HG03108 (cell line): ENCODE measurements around the gene HPX.

Source experiments
- ATAC-seq: cut with Tn5 transposase; IDR thresholded peaks from one replicate; pipeline ENCODE4 v1.9.1; 2021; ENCODE audit warnings: moderate library complexity; ENCODE audit not compliant: unreplicated experiment

HPX gene

GRCh38 chr11:6468712-6469495 lies 28.1 kb upstream of the HPX start:
- ATAC-seq, result peak; percentile 66

DNA sequence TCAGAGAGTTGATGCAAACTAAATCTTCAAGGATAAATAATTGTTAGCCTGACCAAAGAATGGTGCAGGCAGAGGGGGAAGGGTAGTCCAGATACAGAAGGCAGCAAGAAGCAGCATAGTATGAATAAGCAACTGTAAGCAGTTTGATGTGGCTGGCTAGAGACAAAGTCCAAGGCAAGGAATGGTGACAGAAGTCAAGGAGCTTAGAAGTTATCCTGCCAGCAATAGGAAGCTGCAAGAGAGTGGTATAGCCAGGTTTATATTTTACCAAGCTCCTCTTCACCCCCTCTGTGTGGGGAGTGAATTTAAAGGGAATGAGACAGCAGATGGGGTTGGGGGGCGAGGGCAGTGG lies 18.3 kb upstream of the HPX start:
- no peak for ATAC-seq

DNA sequence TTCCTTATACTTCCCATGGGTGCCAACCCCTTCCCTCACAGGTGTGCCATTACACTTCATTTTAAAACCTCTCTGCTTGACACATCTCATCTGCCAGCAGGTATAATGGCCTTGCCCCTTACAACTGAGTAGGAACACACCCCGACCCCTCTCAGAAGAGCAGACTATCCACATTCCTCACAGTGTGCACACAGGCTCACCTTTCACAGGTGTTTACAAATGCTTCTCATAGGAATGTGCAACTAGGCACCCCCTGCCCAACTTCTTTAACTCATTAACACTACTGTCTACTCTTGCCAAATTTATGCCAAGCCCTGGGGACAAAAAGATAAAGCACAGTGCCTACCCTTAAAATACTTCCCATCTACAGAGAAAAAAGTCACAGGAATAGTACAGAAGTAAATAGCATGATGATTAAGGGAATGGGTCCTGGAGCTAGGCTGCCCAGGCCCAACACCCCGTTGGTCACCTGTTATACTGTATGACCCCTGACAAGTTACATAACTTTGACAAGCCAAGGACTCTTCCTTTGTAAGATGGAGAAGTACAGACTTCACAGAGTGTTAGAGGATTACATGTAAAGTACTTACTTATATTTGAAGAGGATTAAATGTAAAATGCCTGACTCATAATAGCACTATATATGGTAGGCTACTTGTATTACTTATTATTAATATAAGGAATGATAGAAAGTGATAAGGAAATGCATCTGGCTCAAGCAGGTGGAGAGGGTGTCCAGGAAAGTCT lies 17.7 kb upstream of the HPX start:
- no peak for ATAC-seq

DNA sequence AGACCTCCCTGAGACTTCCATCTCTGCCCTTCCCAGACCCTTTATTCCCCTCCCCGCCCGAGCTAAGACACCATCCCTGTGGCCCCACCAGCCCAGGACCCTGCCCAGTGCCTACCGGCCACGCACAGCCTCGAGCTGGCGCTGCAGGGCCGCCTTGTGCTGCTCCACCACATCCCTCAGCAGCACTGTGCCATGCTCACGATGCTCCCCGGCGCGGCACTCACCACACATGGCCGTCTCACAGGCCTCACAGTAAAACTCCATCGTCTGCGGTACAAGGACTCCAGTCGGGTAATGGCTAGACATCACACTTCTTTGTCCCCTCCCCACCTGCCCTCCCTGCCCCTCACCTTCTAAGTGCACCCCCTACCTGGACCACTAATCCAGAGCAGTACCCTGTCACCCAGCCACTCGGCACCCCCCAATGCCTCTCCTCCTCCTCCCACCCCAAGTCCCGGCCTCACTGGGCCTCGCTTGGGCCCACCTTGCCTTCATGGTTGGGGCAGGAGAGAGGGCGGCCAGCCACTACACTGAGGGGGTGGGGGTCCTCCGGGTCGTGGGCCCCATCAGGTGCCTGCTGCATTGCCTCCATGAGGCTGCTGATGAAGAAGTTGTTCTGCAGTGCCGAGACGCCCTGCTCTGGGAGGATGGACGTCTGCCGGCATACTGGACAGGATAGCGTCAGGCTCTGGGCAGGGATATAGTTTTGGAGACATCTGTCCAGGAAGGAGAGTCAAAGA lies 17.0 kb upstream of the HPX start:
- no peak for ATAC-seq

DNA sequence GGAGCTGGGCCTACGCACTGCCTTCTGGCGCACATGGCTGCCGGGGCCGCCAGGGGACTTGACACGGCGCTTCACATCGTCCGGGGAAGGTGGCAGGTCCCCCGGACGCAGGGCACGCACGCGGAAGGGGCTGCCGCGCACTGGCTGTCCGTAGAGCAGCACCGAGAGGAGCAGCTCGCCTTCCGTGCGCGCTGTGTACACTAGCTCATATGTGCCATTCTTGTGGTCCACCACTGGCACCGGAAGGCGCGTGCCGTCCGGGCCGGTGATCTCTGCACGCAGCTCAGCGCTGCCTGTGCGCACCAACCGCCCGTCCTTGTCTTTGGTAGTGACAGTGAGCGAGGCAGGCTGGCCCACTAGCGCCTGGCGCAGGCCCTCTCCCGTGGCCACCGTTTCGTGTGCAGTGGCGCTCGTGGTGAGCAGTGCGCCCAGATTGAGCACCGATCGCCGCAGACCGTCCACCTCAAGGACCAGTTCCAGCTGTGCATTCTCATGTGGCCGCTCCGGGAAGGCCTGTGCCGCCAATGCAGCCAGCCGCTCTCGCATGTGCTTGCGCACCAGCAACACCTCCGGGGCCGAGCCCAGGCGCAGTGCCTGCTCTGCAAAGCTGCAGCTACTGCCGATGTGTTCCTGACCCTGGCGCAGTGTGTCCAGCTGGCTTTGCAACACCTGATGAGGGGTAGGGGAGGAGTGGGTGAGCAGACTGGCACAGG lies 15.7 kb upstream of the HPX start:
- ATAC-seq, result no peak

GRCh38 chr11:6455070-6455469 lies 14.3 kb upstream of the HPX start:
- no peak for ATAC-seq

DNA sequence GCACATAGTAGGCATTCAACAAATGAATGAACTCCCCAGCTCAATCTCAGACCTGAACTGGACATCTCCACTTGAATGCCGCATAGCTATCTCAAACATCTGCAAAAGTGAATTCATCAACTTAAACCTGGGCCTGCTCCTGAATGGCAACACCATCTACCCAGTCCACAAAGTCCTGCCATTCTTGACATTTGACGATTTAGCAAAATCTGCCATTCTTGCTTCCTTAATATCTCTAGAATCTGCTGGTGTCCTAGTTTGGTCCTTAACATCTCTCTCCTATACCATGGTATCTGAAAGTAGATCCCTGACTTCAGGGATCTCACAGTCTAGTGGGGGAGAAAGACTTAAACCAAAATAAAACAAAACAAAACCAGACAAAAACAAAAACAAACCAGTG lies 12.4 kb upstream of the HPX start:
- ATAC-seq, result no peak

- ATAC-seq, result no peak
These were observed 11.4 kb upstream of the HPX start for GRCh38 chr11:6452219-6452618.

GRCh38 chr11:6448574-6448973 lies 7.8 kb upstream of the HPX start:
- ATAC-seq, result no peak

DNA sequence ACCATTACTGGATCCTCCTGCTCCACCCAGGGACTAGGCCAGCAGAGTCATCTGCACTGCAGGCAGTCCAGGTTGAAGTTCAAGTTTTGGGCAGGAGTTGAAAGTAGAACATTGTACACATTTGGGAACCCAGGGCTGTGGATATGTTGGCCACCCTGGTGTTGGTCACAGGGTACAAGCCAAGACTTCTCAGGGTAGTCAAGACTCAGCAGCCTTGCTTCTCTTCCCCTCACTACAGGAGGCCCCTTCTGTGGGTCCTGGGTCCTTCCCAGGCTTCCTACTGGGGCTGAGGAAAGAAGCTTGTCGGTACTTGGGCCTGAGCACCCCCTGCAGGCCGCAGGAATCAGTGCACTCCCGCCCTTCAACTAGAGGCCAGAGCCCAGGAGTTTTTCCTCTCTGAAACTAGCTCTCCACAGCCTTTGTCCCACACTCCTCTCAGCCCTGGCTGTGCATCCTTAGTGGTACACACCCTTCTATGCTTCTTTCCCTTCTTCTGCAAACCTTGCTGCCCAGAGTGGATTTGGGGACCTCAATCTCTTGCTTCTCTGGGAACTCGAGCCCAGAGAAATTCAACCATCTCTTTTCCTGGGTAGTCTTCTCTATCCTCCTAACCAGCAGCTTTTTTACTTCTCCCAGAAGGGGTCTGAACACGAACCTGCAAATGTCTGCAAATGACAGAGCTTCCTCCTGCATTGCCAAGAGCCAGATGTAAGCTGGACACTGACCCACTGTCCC lies 2.6 kb upstream of the HPX start:
- peak; percentile 65 for ATAC-seq

DNA sequence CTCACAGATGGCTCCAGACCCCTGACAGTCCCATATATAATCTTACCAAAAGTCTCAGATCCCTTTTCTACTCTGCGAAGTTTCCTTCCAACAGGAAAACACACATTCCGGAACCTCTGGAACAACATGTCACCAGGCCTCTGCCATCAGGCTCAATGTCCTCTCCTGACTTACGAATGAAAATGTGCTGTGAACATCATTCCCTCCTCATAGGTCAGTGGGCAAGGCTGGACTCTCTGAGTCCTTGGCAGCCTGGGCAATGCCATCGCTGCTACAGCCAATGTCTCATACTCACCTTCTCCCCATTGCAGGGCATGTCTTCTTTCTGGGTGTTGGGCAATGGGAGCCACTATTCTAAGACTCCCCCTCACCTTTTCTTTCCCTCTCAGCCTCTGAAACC lies 1.7 kb upstream of the HPX start:
- ATAC-seq, result no peak

GRCh38 chr11:6438979-6439571 lies 1.7 kb downstream of the HPX start:
- no peak for ATAC-seq

- ATAC-seq, result no peak
These were observed 2.8 kb downstream of the HPX start for GRCh38 chr11:6437993-6438392.

- no peak for ATAC-seq
These were observed 3.4 kb downstream of the HPX start for GRCh38 chr11:6437423-6437822.

- no peak for ATAC-seq
These were observed 6.7 kb downstream of the HPX start for GRCh38 chr11:6433998-6434660.

GRCh38 chr11:6431861-6432260 lies 8.9 kb downstream of the HPX start:
- ATAC-seq, result no peak

- no peak for ATAC-seq
These were observed 13.3 kb downstream of the HPX start for GRCh38 chr11:6427516-6427915.

DNA sequence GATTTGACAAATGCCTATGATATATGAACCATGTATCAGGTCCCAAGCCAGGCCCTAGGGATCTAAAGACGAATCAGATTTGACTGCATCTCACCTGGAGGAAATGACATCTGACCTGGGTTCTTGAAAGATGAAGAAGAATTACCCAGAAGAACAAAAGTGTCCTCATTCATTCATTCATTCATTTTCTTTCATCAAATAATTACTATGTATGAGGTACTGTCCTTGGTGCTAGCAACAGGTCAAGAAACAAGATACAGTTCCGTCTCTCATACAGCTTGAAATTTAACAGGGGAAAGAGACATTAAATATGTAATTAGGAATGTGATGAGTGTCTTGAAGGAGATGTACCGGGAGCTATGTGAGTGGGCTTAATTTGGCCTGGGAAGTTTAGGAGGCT lies 20.1 kb downstream of the HPX start:
- no peak for ATAC-seq

- ATAC-seq, result no peak
These were observed 21.7 kb downstream of the HPX start, which contains the start of gene APBB1 for GRCh38 chr11:6419009-6419631. TSS of gene APBB1 (minus strand) at chr11:6419094. CDS start at chr11:6411347, 7,747 bp downstream.
